ENCODE measurements around the gene ACIN1.

GRCh38 chr14:23106747-23107045, 11.8 kb upstream of the ACIN1 start:
- TF ChIP-seq, protein P1, sequence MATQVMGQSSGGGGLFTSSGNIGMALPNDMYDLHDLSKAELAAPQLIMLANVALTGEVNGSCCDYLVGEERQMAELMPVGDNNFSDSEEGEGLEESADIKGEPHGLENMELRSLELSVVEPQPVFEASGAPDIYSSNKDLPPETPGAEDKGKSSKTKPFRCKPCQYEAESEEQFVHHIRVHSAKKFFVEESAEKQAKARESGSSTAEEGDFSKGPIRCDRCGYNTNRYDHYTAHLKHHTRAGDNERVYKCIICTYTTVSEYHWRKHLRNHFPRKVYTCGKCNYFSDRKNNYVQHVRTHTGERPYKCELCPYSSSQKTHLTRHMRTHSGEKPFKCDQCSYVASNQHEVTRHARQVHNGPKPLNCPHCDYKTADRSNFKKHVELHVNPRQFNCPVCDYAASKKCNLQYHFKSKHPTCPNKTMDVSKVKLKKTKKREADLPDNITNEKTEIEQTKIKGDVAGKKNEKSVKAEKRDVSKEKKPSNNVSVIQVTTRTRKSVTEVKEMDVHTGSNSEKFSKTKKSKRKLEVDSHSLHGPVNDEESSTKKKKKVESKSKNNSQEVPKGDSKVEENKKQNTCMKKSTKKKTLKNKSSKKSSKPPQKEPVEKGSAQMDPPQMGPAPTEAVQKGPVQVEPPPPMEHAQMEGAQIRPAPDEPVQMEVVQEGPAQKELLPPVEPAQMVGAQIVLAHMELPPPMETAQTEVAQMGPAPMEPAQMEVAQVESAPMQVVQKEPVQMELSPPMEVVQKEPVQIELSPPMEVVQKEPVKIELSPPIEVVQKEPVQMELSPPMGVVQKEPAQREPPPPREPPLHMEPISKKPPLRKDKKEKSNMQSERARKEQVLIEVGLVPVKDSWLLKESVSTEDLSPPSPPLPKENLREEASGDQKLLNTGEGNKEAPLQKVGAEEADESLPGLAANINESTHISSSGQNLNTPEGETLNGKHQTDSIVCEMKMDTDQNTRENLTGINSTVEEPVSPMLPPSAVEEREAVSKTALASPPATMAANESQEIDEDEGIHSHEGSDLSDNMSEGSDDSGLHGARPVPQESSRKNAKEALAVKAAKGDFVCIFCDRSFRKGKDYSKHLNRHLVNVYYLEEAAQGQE (IDR thresholded peaks at IDR 0.05; ENCODE audit: low read depth) = no peak
- TF ChIP-seq FOXM1 (IDR thresholded peaks at IDR 0.05; ENCODE audit: borderline replicate concordance, low read depth) = no peak
- no peak for TF ChIP-seq EP300 (IDR thresholded peaks at IDR 0.05; ENCODE audit: borderline replicate concordance)
- no peak for TF ChIP-seq YY1 (IDR thresholded peaks at IDR 0.05; ENCODE audit: low read depth)
- no peak for TF ChIP-seq CEBPB (IDR thresholded peaks at IDR 0.05)
- TF ChIP-seq MAX (IDR thresholded peaks at IDR 0.05) = no peak
- TF ChIP-seq EGR1 (IDR thresholded peaks at IDR 0.05) = no peak
- TF ChIP-seq TAF1 (IDR thresholded peaks at IDR 0.05; ENCODE audit: low read depth) = no peak
- no peak for TF ChIP-seq RAD21 (IDR thresholded peaks at IDR 0.05; ENCODE audit: low read depth)
- no peak for TF ChIP-seq TCF12 (IDR thresholded peaks at IDR 0.05; ENCODE audit: low read depth)

All from Ishikawa (cell line).